ENCODE measurements around the gene GLRX2.

DNA sequence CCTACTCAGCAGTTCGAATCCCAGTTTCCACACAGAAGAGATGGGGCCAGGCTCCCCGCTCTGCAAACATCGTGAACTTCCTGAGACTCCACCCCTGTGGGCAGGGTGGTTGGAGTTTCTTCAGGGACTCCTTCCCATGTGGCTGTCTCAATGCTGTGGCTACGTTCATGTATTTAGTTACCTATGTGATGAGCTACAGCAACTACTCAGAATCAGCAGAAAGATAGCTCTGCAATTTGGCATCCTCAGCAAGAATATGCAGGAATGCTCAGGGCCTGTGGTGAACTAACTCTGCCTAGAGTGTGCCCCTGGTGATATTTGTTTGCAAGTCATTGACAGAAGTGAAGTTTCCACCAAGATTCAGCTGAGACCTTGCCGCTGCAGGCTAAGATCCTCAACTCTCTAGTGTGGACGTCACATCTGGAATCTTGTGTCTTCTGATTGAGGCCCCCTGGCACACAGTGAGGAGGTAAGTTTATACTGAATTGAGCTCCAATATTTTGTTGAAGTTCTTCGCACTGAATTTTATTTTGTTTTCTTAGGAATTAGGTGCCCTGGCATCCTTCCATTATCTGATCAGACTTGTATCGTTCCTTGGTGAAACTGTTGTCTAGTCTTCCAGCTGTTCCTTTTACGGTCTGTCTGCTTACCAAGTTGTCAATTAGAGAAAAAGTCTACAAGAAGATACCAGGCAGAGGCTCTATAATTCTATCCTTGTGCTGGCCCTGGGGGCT is 8.2 kb upstream of the GLRX2 start:
- no peak for TF ChIP-seq GATA2 (IDR thresholded peaks at IDR 0.05; ENCODE audit: low read depth, low read length)
- TF ChIP-seq GATA3 (IDR thresholded peaks at IDR 0.05; ENCODE audit: low read depth, low read length) = no peak
